Osteocyte (in vitro differentiated cells): ENCODE measurements around the gene PTPRN2. TPM values are rescaled to one million over a fixed set of nuclear protein-coding genes. Genes with fewer than 3 reads are reported as not detected.

Experiments
- DNase-seq: peaks from one replicate; pipeline ENCODE4 v3.0.0; 2021; ENCODE audit warnings: mixed read lengths; ENCODE audit not compliant: unreplicated experiment; ENCODE audit errors: extremely low spot score
- H3K27ac Mint-ChIP-seq: one replicate; pipeline ENCODE4 v1.8.0; 2021; ENCODE audit warnings: mild to moderate bottlenecking, mixed read lengths; ENCODE audit not compliant: unreplicated experiment
- H3K27me3 Mint-ChIP-seq: one replicate; pipeline ENCODE4 v1.8.0; 2021; ENCODE audit warnings: mixed read lengths; ENCODE audit not compliant: unreplicated experiment
- H3K36me3 Mint-ChIP-seq: one replicate; pipeline ENCODE4 v1.8.0; 2021; ENCODE audit warnings: mixed read lengths; ENCODE audit not compliant: unreplicated experiment
- H3K4me1 Mint-ChIP-seq: one replicate; pipeline ENCODE4 v1.8.0; 2021; ENCODE audit warnings: mixed read lengths; ENCODE audit not compliant: unreplicated experiment
- H3K4me3 Mint-ChIP-seq: one replicate; pipeline ENCODE4 v1.8.0; 2021; ENCODE audit warnings: mild to moderate bottlenecking, moderate library complexity, mixed read lengths; ENCODE audit not compliant: unreplicated experiment
- H3K9me3 Mint-ChIP-seq: one replicate; pipeline ENCODE4 v1.8.0; 2021; ENCODE audit warnings: mixed read lengths; ENCODE audit not compliant: unreplicated experiment
- CTCF ChIP-seq: fragments of 200-600 bp; sonication (generic); IDR thresholded peaks from 2 replicates; pipeline ENCODE4 v1.5.0; 2021; ENCODE audit warnings: antibody characterized with exemption, mild to moderate bottlenecking, moderate library complexity
- total RNA-seq: library from RNA; stranded (reverse); gene quantifications from 2 replicates; pipeline ENCODE4 v1.2.1, GENCODE V29; 2021

The PTPRN2 gene
- total RNA-seq, 1 donor from 2014 or later: 0.59 TPM

- Mint-ChIP-seq H3K27me3 (no peaks in the 10 kb centered on the region), H3K36me3 (no peaks in the 10 kb centered on the region), H3K4me3 (no peak overlapping the region), H3K4me1 (no peaks in the 10 kb centered on the region), H3K9me3 (no peaks in the 10 kb centered on the region), H3K27ac (no peak overlapping the region)
- no peak for TF ChIP-seq CTCF
- DNase-seq: no peak
Measured at GRCh38 chr7:157558061-157558460, 1029.6 kb downstream of the PTPRN2 start.

- H3K4me3 Mint-ChIP-seq: no peak overlapping the region
Measured at GRCh38 chr7:157557263-157557662, 1030.4 kb downstream of the PTPRN2 start.

GRCh38 chr7:157556642-157556944 is 1031.0 kb downstream of the PTPRN2 start:
- DNase-seq: no peak
- H3K9me3 Mint-ChIP-seq: no peaks in the 10 kb centered on the region
- TF ChIP-seq CTCF: no peak
- H3K4me3 Mint-ChIP-seq: no peak overlapping the region
- no peaks in the 10 kb centered on the region for H3K4me1 Mint-ChIP-seq
- H3K36me3 Mint-ChIP-seq: no peaks in the 10 kb centered on the region
- no peak overlapping the region for H3K27ac Mint-ChIP-seq
- H3K27me3 Mint-ChIP-seq: no peaks in the 10 kb centered on the region

More at GRCh38 chr7:157557263-157557662, 1030.4 kb downstream of the PTPRN2 start:
- DNase-seq: no peak
- H3K27me3 Mint-ChIP-seq: no peaks in the 10 kb centered on the region
- H3K27ac Mint-ChIP-seq: no peak overlapping the region
- H3K36me3 Mint-ChIP-seq: no peaks in the 10 kb centered on the region
- no peak for TF ChIP-seq CTCF
- no peaks in the 10 kb centered on the region for H3K9me3 Mint-ChIP-seq
- H3K4me1 Mint-ChIP-seq: no peaks in the 10 kb centered on the region

GRCh38 chr7:157555944-157556641 is 1031.5 kb downstream of the PTPRN2 start:
- H3K27ac Mint-ChIP-seq: no peak overlapping the region
- no peak overlapping the region for H3K4me3 Mint-ChIP-seq
- DNase-seq: no peak
- no peaks in the 10 kb centered on the region for H3K36me3 Mint-ChIP-seq
- no peak for TF ChIP-seq CTCF
- H3K4me1 Mint-ChIP-seq: no peaks in the 10 kb centered on the region
- H3K27me3 Mint-ChIP-seq: no peaks in the 10 kb centered on the region
- no peaks in the 10 kb centered on the region for H3K9me3 Mint-ChIP-seq

- Mint-ChIP-seq H3K27ac (no peak overlapping the region), H3K9me3 (no peaks in the 10 kb centered on the region), H3K4me1 (no peaks in the 10 kb centered on the region), H3K4me3 (no peak overlapping the region), H3K27me3 (no peaks in the 10 kb centered on the region), H3K36me3 (no peaks in the 10 kb centered on the region)
- DNase-seq: no peak
- TF ChIP-seq CTCF: no peak
Measured at GRCh38 chr7:157555313-157555712, 1032.3 kb downstream of the PTPRN2 start.
